GM08714 (cell line): Measurements from ENCODE around the gene GOLGA6L2.
"Not testable (repeated sequence)": the region's sequence is repeated elsewhere in the genome, so short reads cannot be mapped to it uniquely, and the experiment has no call there.

Experiments used
- H3K4me3 ChIP-seq: fragments of 200-500 bp; sonication (Bioruptor generic); 2 replicates; pipeline ENCODE4 v1.5.1; 2014; ENCODE audit warnings: mild to moderate bottlenecking, low read length, inconsistent platforms
- ZNF274 ChIP-seq: IDR thresholded peaks from 2 replicates; pipeline ENCODE4 v1.6.1; 2012; ENCODE audit warnings: mild to moderate bottlenecking, low read depth, low read length

GOLGA6L2 gene

DNA sequence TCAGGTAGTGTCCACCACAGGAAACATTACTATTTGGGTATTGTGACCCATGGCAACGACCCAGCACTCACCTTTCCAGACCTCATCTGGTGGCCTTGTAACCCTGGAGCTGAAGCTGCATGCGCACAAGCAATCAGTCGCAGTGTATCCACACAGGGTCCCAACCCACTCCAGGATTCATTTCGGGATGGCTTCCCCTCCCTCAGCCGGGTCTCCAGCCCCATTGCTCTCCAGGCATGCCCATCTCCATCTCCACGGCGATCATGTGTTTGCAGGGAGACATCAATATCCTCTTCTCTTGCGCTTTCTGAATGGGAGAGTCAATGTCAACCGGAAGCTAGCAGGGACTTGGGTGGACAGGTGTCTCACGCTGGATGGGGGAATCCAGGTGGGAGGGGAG is 35.2 kb downstream of the GOLGA6L2 start:
- no peak for TF ChIP-seq ZNF274
- H3K4me3 ChIP-seq = no peak overlapping the region

DNA sequence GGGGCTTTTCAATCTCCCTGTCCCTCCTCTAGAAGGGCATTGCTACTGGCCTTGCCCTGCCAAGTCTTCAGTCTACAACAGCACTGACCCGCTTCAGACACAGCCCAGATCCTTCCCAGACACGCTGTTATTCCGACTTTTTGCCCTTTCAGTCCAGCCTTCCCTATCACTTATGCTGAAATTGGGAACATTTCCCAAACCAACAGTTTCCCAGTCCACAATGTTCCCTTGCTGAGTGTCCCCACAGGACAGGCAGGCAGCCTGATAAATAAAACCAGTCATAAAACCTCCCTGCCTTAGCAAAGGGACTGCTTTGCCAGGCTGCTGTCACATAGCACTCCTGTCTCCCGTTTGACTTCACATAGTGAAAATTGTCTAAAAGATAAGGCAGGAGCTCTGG is 43.5 kb downstream of the GOLGA6L2 start:
- TF ChIP-seq ZNF274 = no peak
- H3K4me3 ChIP-seq = no peak overlapping the region

DNA sequence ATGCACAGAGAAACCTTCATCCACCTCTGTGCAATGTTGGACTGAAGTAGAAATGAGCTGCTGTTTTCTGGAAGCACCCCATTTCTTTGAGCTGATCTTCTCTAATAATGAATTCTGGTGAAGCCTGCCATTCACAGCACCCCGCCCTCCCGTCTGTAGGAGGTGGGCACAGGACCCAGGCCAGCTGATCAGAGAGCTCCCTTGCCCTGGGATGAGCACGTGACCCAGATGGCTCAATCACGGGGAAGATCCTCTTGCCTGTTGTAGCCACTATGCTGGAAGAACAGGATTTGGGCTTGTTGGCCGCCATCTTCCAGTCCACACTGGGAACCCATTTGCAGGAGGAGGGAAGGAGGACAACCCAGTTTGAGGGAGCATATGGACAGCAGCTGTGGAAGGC is 44.5 kb downstream of the GOLGA6L2 start:
- TF ChIP-seq ZNF274 = no peak
- no peak overlapping the region for H3K4me3 ChIP-seq

DNA sequence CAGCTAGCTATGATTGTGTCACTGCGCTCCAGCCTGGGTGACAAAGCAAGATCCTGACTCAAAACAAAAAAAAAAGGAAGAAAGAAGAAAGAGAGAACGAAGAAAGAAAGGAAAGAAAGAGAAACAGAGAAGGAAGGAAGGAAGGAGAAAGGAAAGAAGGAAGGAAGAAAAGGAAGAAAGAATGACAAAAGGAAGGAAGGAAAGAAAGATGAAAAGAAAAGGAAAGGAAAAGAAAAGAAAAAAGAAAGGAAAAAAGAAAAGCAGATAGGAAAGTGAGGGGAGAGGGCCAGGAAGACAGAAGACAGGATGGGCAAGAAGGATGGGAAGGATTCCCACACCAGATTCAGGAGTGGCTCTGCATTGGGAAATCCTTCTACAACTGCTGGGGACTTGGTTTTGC is 44.9 kb downstream of the GOLGA6L2 start:
- H3K4me3 ChIP-seq = no peak overlapping the region
- no peak for TF ChIP-seq ZNF274

DNA sequence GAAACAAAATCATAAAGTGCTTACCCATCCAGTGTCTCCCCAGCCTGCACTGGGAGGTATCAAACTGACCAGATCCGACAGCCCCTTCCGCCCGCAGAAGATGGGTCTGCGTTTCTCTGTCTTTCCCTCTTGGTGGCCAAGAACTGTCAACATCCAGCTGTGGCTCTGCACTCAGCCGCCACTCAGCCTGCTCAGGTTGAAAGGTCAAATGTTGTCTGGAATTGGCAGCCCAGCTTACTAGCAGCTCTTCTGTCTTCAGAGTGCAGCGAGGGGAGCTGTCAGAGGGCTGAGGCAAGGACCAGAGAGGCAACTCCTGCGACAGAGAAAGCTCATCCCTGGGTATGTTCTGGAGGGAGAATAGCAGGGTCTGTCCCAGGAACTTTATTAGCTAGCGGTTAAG is 45.4 kb downstream of the GOLGA6L2 start:
- TF ChIP-seq ZNF274 = no peak
- no peak overlapping the region for H3K4me3 ChIP-seq

DNA sequence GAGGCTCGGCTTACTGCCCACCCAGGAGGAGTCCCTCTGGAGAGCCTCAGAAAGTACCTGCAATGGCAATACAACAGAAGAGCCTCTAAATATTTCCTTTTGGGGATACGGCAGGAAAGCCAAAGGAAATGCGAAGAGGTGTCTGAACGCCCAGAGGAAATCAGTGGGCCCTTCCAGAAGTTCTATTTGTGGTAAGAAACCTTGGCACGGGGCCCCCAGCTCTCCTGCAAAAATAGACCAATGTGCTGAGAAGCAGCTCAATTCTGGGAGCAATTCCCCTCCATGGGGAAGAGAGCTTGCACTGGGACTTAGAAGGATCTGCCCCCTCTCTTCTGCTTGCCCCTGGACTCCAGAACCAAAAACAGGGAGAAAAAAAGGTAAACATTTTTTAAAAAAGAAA is 47.8 kb downstream of the GOLGA6L2 start:
- H3K4me3 ChIP-seq = not testable (repeated sequence)

DNA sequence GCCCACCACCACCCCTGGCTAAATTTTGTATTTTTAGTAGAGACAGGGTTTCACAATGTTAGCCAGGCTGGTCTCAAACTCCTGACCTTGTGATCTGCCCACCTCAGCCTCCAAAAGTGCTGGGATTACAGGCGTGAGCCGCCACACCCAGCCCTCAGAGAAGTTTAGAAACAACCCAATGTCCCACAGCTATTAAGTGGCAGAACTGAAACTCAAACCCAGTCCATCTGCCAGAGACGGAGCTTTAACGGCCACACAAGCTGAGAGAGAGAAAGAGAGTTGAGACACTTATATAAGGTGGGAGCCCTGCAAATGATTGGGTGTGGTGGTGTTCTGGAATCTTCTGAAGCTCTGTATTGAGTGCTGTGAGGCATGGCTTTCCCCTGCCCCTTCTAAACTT is 48.7 kb downstream of the GOLGA6L2 start:
- not testable (repeated sequence) for H3K4me3 ChIP-seq

DNA sequence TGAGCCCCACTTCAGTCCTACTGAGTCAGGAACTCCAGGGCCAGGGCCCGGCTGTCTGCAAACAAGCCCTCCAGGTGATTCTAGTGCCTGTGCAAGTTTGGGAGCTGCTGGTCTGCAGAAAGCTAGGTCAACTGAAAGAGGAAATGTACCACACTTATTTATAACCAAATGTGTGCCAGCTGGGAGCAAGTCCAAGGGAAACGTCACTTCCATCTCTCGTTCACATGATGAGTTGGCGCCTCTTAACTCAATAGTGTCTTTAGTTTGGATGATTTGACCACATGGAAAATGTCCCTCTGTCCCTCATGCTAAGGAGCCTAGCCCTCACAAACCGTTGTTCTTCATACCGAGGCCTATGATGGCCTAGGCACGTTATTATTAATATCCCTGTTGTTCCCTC is 49.3 kb downstream of the GOLGA6L2 start:
- TF ChIP-seq ZNF274 = no peak
- H3K4me3 ChIP-seq = no peak overlapping the region

DNA sequence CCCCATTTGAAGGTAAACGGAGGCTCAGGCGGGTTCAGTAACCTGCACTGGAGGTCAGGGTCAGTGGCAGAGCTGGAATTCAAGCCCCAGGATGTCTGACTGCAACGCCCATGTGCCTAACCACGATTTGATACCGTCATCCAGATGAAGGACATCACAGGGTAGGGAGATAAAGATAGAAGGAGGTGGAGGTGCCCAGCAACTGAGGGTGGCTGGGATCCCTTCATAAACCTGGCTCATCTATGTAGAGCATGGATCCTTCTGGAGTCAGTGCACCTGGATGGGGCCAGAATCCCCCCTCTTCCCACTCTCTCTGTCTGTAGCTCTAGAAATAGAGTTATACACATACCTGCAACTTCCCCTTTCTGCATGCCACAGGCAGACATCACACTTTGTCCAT is 51.2 kb downstream of the GOLGA6L2 start:
- no peak for TF ChIP-seq ZNF274
- H3K4me3 ChIP-seq = no peak overlapping the region

DNA sequence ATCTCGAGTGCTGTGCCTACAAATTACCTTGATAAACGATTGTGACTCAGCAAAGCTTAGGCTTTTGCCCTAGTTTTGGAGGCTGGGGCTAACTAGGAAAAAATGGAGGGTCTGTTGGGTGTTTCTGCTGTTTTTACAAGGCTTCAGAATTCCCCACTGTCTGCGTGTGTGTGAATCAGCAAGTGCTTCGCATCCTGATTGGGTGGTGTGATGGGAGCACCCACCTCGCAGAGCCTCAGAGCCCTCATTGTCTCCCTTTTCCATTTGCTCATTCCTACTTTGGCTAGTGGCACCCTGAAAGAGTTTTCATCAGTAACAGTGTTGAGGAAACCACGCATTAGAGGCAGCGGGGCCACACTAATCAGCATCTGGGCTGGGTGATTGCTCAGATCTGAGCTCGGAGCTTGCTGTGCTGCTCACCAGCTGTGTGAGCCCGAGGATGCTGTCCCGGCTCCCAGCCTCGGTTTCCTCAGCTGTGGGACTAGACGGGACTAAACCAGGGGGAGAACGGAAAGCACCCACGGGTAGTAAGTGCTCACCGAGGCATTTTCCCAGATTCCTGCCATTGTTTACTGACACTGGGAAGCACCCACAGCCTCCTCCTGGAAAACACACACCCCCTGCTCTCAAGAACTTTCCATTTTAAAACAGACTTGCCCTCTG is 51.9 kb downstream of the GOLGA6L2 start:
- H3K4me3 ChIP-seq = no peak overlapping the region
- TF ChIP-seq ZNF274 = no peak
